Measurements from ENCODE around the gene EXOC8.

EXOC8 gene

GRCh38 chr1:231384696-231385415, 47.2 kb upstream of the EXOC8 start:
- H3F3A ChIP-seq (ENCODE audit: insufficient read depth, low read length), result no peaks in the 10 kb centered on the region
- H3K9ac ChIP-seq (ENCODE audit: low read length), result no peak overlapping the region
- H3K9me3 ChIP-seq (ENCODE audit: low read length), result no peaks in the 10 kb centered on the region
- H3K4me1 ChIP-seq (ENCODE audit: insufficient read depth, low read length, severe bottlenecking), result no peaks in the 10 kb centered on the region
- no peak for TF ChIP-seq EZH2 (IDR thresholded peaks at IDR 0.05; ENCODE audit: borderline replicate concordance, low read length)
- TF ChIP-seq CTCF (IDR thresholded peaks at IDR 0.05; ENCODE audit: low read length), result no peak
- no peak overlapping the region for H3K27ac ChIP-seq (ENCODE audit: low read depth, low read length, poor library complexity, severe bottlenecking)
- H3K4me2 ChIP-seq (ENCODE audit: low read length), result no peak overlapping the region
- no peaks in the 10 kb centered on the region for H3K27me3 ChIP-seq (ENCODE audit: insufficient read depth, low read length)
- H3K4me3 ChIP-seq (ENCODE audit: low read depth, low read length, poor library complexity, severe bottlenecking), result no peak overlapping the region
- no peaks in the 10 kb centered on the region for H4K20me1 ChIP-seq (ENCODE audit: insufficient read depth, low read length)
- H3K36me3 ChIP-seq (ENCODE audit: insufficient read depth, low read length), result no peaks in the 10 kb centered on the region
- H3K79me2 ChIP-seq (ENCODE audit: insufficient read depth, low read length), result peaks cover 10% of the 10 kb centered on the region; the same call in 1 of the 2 replicates
- H3K9me2 ChIP-seq (ENCODE audit: low read depth, low read length), result no peaks in the 10 kb centered on the region
- H2AFZ ChIP-seq (ENCODE audit: low read length), result no peak overlapping the region

DNA sequence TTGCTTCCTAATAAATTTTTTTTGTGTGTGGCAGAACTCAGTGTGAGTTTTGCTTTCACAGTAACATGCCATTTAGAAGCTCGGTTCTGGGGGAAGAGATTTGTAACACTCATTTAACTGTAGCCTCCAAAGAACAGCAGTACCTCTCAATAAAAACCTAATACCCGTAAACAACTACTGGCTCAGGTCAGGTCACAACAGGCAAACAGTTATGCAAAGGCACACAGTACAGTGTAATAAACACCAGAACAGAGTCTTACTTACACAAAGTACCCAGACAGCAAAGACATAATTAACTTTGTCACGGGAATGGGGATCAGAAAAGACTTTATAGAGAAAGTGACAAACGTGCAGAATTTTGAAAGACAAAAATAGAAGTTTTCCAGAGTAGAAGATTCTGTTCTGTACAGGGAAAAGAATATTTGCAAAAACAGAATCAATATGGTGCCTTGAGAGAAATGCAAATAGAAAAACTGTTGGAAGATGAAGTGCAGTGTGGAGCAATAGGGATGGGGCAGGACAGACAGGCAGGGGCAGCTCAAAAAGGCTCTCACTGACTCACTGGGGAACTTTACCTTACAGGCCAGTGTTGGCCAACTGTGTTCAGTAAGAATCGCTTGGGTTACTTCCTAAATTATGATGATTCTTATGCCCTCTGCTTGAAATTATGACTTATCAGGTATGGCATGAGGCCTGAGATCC, 45.7 kb upstream of the EXOC8 start:
- Histone ChIP-seq H3K4me2 (ENCODE audit: low read length) (no peak overlapping the region), H3K36me3 (ENCODE audit: insufficient read depth, low read length) (no peaks in the 10 kb centered on the region), H3F3A (ENCODE audit: insufficient read depth, low read length) (no peaks in the 10 kb centered on the region), H3K79me2 (ENCODE audit: insufficient read depth, low read length) (0 out of 2 replicates have a peak, but pooled peaks cover 5% of the 10 kb centered on the region), H2AFZ (ENCODE audit: low read length) (no peak overlapping the region), H3K4me3 (ENCODE audit: low read depth, low read length, poor library complexity, severe bottlenecking) (no peak overlapping the region), H3K4me1 (ENCODE audit: insufficient read depth, low read length, severe bottlenecking) (no peaks in the 10 kb centered on the region), H3K9me2 (ENCODE audit: low read depth, low read length) (no peaks in the 10 kb centered on the region), H3K27me3 (ENCODE audit: insufficient read depth, low read length) (no peaks in the 10 kb centered on the region), H3K9me3 (ENCODE audit: low read length) (no peaks in the 10 kb centered on the region), H3K9ac (ENCODE audit: low read length) (no peak overlapping the region), H3K27ac (ENCODE audit: low read depth, low read length, poor library complexity, severe bottlenecking) (no peak overlapping the region), H4K20me1 (ENCODE audit: insufficient read depth, low read length) (no peaks in the 10 kb centered on the region)
- TF ChIP-seq EZH2 (IDR thresholded peaks at IDR 0.05; ENCODE audit: borderline replicate concordance, low read length) (no peak), CTCF (IDR thresholded peaks at IDR 0.05; ENCODE audit: low read length) (no peak)

DNA sequence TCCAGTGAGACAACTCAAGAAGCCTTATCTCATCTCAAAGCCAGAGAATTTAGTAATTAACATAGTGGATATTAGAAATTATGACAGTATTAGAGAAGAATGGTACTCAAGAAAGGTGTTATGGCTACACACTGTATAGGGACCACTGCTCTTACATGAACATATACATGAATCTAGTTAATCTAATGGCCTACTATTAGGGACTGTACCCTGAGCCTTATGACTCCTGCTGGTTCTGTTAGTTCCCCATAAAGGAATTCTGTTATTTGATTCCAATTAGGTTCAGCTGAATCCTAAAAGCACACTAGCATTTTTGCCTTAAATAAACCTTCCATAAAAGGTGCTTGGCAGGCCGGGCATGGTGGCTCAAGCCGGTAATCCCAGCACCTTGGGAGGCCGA, 44.8 kb upstream of the EXOC8 start:
- Histone ChIP-seq H4K20me1 (ENCODE audit: insufficient read depth, low read length) (no peaks in the 10 kb centered on the region), H3K4me1 (ENCODE audit: insufficient read depth, low read length, severe bottlenecking) (no peaks in the 10 kb centered on the region), H3K27me3 (ENCODE audit: insufficient read depth, low read length) (no peaks in the 10 kb centered on the region), H3K4me2 (ENCODE audit: low read length) (no peak overlapping the region), H3F3A (ENCODE audit: insufficient read depth, low read length) (no peaks in the 10 kb centered on the region), H3K27ac (ENCODE audit: low read depth, low read length, poor library complexity, severe bottlenecking) (no peak overlapping the region), H3K79me2 (ENCODE audit: insufficient read depth, low read length) (0 out of 2 replicates have a peak, but pooled peaks cover 5% of the 10 kb centered on the region), H2AFZ (ENCODE audit: low read length) (no peak overlapping the region), H3K9ac (ENCODE audit: low read length) (no peak overlapping the region), H3K9me3 (ENCODE audit: low read length) (no peaks in the 10 kb centered on the region), H3K36me3 (ENCODE audit: insufficient read depth, low read length) (no peaks in the 10 kb centered on the region), H3K4me3 (ENCODE audit: low read depth, low read length, poor library complexity, severe bottlenecking) (no peak overlapping the region), H3K9me2 (ENCODE audit: low read depth, low read length) (no peaks in the 10 kb centered on the region)
- TF ChIP-seq CTCF (IDR thresholded peaks at IDR 0.05; ENCODE audit: low read length) (no peak), EZH2 (IDR thresholded peaks at IDR 0.05; ENCODE audit: borderline replicate concordance, low read length) (no peak)
